GM12873 (cell line): ENCODE results near the gene FCMR.

ENCODE experiments used
- TF ChIP-seq, protein P1 (sequence below): IDR thresholded peaks from 2 replicates; pipeline ENCODE4 v1.5.1; 2012; ENCODE audit warnings: low read depth, mild to moderate bottlenecking, moderate library complexity, low read length, control low read depth; ENCODE audit not compliant: insufficient read depth; ENCODE audit errors: missing control alignments

Gene FCMR

DNA sequence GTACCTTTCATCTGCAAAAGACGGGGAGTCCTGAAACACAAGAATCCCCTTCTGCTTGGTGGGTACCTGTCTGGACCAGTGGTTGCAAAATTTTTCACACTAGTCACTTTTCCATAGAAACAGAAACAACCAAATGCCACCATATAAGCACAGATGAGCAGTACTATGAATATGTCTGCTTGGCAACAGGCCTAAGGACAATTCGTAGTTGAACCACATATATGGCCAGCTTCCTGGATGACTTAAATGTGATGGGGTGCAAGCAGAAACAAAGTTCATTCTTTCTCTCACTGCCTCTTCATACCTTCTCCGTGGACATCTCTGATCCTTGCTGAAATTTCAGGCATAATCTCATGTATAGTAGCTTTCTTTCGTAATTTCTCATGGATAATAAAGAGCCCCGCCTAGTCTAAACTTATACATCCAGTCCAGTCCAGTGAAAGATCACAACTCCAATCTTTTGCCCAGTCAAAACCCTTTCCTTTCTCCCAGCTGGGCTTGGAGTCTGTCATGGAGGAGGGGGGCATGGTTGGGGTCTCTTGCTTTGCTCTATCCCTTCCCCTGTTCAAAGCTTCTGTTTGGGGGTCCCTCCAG, 41.5 kb upstream of the FCMR start:
- TF ChIP-seq, protein P1, sequence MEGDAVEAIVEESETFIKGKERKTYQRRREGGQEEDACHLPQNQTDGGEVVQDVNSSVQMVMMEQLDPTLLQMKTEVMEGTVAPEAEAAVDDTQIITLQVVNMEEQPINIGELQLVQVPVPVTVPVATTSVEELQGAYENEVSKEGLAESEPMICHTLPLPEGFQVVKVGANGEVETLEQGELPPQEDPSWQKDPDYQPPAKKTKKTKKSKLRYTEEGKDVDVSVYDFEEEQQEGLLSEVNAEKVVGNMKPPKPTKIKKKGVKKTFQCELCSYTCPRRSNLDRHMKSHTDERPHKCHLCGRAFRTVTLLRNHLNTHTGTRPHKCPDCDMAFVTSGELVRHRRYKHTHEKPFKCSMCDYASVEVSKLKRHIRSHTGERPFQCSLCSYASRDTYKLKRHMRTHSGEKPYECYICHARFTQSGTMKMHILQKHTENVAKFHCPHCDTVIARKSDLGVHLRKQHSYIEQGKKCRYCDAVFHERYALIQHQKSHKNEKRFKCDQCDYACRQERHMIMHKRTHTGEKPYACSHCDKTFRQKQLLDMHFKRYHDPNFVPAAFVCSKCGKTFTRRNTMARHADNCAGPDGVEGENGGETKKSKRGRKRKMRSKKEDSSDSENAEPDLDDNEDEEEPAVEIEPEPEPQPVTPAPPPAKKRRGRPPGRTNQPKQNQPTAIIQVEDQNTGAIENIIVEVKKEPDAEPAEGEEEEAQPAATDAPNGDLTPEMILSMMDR = no peak

DNA sequence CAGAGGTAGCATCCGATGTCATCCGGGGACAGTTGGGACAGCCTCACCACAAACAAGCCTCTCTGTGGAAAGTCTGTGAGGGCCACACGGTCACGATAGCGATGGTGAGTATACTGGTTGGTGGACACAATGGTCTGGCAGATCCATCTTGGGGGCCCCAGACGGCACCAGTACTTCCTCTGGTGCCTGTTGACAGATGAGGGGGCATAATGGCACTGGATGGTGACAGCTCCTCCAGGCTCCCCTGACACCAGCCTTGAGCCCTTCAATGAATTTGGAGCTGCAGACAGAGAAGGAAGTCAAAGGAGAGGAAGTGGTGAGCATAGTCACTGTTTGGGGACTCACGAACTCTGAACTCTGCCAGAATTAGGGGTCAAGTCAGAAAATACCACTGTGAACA, 40.5 kb upstream of the FCMR start:
- TF ChIP-seq, protein P1 = no peak

DNA sequence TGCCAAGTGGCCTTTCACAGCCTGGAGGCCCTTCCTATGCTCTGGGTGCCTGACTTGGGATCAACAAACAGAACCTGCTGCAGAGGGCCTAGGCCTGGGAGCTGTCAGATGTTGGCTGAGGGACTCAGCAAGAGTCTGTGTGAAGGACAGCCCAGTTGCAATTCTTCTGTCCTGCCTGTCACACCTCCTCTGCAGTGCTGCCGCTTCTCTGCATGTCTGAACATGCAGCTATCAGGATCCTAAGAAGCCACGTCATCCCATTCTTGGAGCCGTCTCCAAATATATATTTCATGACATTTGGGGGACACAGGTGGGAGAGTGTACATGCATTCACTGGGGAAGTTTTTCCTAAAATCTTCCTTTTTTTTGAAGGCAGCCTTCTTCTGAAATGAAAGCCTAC, 39.9 kb upstream of the FCMR start:
- TF ChIP-seq, protein P1 = no peak

DNA sequence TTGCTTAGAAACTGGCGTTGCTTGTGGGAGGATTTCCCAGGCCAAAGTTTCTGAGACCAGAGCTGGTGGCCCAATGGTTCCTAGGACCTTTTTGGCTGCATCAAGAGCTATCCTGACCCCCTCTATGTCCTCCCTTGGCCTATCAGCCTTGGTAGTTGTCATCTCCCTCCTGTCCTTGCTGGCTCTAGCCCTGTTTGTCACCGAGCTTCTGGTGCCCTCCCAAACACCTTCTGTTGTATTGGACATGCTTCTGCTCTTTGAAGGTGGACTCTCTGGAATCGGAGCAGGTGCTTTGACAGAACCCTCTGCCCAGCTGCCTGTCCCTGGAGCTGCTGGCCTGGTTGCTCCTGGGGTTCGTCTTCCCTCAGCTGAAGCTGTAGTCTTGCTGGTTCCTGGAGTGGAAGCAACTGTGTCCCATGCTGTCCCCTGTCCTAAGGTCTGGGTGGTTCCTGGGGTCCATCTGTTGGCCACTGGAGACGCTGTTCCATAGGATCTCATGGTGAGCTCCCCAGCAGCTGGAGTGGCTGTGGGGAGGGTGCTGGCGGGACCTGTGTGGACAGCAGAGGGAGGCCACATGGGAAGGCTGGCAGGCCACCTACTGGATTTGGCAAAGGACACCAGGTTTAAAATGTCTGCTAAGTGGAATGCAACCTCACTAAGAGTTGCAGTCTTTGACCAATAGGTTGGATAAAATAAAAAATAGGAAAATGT, 39.1 kb upstream of the FCMR start:
- TF ChIP-seq, protein P1 = no peak

DNA sequence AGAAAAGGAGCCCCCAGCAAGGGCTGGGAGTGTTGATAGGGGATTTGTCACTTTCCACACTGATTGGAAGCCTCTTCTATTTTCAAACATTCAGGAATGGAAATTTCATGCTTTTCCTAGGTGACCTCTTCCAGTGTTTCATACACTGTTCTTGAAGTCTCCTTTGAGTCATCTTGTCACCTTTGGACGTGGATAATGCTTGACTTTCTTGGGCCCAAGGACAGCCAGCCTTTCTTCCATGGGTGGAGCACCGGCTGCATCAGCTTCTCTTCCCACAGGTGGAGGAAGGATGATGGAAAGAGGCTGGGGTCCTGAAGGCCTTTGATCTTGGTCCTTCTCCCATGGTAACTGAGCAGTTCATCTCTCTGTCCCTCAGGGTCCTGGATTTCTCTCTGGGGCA, 36.4 kb upstream of the FCMR start:
- TF ChIP-seq, protein P1 = no peak

DNA sequence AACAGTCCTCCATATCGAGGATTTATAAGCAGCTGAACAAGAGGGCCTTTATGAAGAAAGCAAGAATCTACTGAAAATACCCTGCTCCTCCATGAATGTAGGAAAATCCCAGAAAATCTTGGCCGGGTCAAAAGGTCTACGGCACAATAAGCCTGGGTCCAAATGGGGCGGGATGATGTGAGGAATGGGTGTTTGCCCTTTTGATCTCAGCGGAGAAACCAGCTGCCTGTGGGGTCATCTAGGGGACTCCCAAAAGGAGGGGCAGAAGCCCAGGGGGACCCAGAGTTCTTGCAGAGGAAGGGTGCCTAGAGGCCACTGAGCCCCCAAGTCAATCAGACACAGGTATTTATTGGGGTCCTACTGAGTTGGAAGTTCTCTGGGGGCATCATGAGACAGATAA, 35.9 kb upstream of the FCMR start:
- TF ChIP-seq, protein P1 = no peak

DNA sequence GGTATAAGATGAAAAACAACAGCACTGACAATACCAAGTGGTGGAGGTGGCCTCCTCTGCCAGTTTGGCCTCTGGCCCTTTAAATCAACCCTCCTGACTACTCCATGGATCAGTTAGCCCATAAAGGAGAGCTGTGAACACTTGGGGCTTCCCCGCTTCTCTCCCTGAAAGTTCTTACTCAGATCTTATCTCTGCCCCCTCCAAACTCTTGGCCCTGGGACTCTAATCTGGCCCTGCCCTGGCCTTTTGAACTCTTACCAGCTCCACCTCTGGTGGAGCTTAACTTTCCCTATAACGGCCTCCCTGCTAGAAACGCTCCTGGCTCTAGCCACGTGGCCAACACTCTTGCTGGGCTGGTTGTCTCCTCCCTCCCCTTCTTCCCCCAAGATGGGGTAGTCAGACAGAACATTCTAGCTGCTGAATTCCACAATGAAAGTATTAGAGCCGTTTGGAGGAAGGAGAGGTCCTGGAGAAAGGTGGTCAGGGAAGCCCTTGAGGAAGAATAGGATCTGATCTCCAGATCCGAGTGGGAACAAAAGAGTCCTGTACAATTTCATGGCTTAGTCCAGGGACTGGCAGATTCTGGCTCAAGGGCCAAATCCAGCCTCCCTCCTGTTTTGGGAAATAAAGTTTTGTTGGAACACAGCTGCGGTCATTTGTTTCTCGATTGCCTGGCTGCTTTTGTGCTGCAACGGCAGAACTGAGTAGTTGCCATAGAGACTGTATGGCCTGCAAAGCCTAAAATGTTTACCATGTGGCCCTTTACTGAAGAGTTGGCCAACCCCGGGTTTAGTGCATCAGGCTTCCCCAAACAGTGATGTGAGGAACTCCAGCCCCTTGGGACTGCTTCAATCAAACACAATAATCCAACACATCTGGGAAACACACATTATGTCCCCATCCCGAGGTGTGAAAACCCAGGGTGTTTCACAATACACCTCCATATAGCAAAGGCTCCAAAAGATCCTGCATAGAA, 34.0 kb upstream of the FCMR start:
- TF ChIP-seq, protein P1 = no peak
